K562 (cell line): Measurements from ENCODE around the gene PTPRG. TPM values are rescaled to one million over a fixed set of nuclear protein-coding genes. Genes with fewer than 3 reads are reported as not detected.

ENCODE experiments used
- ATAC-seq: fragments of 200-7000 bp; cut with Tn5 transposase; 3 replicates; pipeline ENCODE4 v1.9.1; 2020; ENCODE audit warnings: moderate library complexity
- BruUV-seq: library from RNA; stranded (reverse); fragments of 400-500 nt; replicated peaks from 2 replicates; lab custom pipeline; 2021; lab: Mats Ljungman, UMichigan
- CTCF ChIA-PET: fragments of 300-600 bp; formaldehyde crosslinking; extraction: SDS; loops from one replicate; lab custom pipeline; 2021; ENCODE audit warnings: low intra/inter-chr PET ratio; lab: Yijun Ruan, JAX
- POLR2A ChIA-PET: fragments of 300-600, 350-650 bp; sonication (Branson Sonifier 250); formaldehyde crosslinking; extraction: SDS; loops from one replicate; lab custom pipeline; 2021; ENCODE audit warnings: antibody characterized with exemption, inconsistent platforms; lab: Yijun Ruan, JAX
- DNase-seq, 4 experiments: peaks; one replicate each; pipeline versions ENCODE4 v3.0.0 to v3.0.0-alpha.2; 2011 to 2018; ENCODE audit warnings: low spot score in 3 of 4, mixed read lengths in 3 of 4; ENCODE audit errors: extremely low read depth in 1 of 4
- FAIRE-seq: peaks from 2 replicates; lab custom pipeline; 2011; peaks lifted over from hg19 to GRCh38; lab: Jason Lieb, UNC
- H2AFZ ChIP-seq: 2 replicates; pipeline ENCODE4 v1.6.0; 2011; ENCODE audit warnings: low read depth, low read length, control low read depth, inconsistent platforms
- H3K27ac ChIP-seq: fragments of 200-600 bp; 3 replicates; pipeline ENCODE4 v1.8.0; 2011; ENCODE audit warnings: low read depth, mild to moderate bottlenecking, control low read depth, inconsistent platforms, low read length, moderate library complexity, mixed read lengths; ENCODE audit errors: extremely low read depth
- H3K27me3 ChIP-seq, 2 experiments: fragments of 300-600 bp in 1 of 2; 2 replicates in 1 of 2; 3 replicates in 1 of 2; pipeline versions ENCODE4 v1.6.0 to v1.8.0; 2011; ENCODE audit warnings: inconsistent platforms in 2 of 2, low read length in 2 of 2, mild to moderate bottlenecking in 1 of 2, mixed read lengths in 1 of 2, moderate library complexity in 1 of 2; ENCODE audit not compliant: control insufficient read depth in 2 of 2, insufficient read depth in 2 of 2
- H3K36me3 ChIP-seq: fragments of 300-600 bp; 3 replicates; pipeline ENCODE4 v1.8.0; 2011; ENCODE audit warnings: mild to moderate bottlenecking, low read length, inconsistent platforms; ENCODE audit not compliant: control insufficient read depth, insufficient read depth
- H3K4me1 ChIP-seq, 2 experiments: fragments of 200-600 bp in 1 of 2; replicated peaks in 1 of 2; 2 replicates in 1 of 2; 3 replicates in 1 of 2; pipeline versions ENCODE4 v1.5.1 to v1.8.0; 2011; ENCODE audit warnings: inconsistent platforms in 2 of 2, low read length in 2 of 2, mild to moderate bottlenecking in 1 of 2, mixed read lengths in 1 of 2, moderate library complexity in 1 of 2; ENCODE audit not compliant: control insufficient read depth in 2 of 2, insufficient read depth in 2 of 2
- H3K4me2 ChIP-seq: 2 replicates; pipeline ENCODE4 v1.6.1; 2011; ENCODE audit warnings: low read length, control low read depth, inconsistent platforms, mixed read lengths; ENCODE audit not compliant: insufficient read depth
- H3K4me3 ChIP-seq: fragments of 200-600 bp; sonication (generic), shearing (Covaris generic); 2 replicates; pipeline ENCODE4 v1.5.1; 2016; ENCODE audit warnings: control low read depth, inconsistent platforms
- H3K79me2 ChIP-seq: fragments of 200-600 bp; 3 replicates; pipeline ENCODE4 v1.8.0; 2011; ENCODE audit warnings: low read length, inconsistent platforms; ENCODE audit not compliant: control insufficient read depth, insufficient read depth
- H3K9ac ChIP-seq, 2 experiments: 2 replicates each; pipeline versions ENCODE4 v1.6.0 to v1.6.1; 2011; ENCODE audit warnings: low read depth in 2 of 2, low read length in 2 of 2, control low read depth in 1 of 2, inconsistent platforms in 1 of 2, mild to moderate bottlenecking in 1 of 2, mixed read lengths in 1 of 2; ENCODE audit not compliant: insufficient read depth in 1 of 2
- H3K9me1 ChIP-seq: one replicate; pipeline ENCODE4 v1.6.0; 2011; ENCODE audit warnings: inconsistent platforms, mild to moderate bottlenecking, low read length, moderate library complexity; ENCODE audit not compliant: control insufficient read depth, insufficient read depth
- H3K9me3 ChIP-seq: replicated peaks from 2 replicates; pipeline ENCODE4 v1.5.1; 2011; ENCODE audit warnings: low read depth, low read length, inconsistent platforms; ENCODE audit not compliant: control insufficient read depth, insufficient read depth
- H4K20me1 ChIP-seq: replicated peaks from 2 replicates; pipeline ENCODE4 v1.6.1; 2011; ENCODE audit warnings: low read length, inconsistent platforms, mixed read lengths; ENCODE audit not compliant: control insufficient read depth, insufficient read depth
- E2F5 ChIP-seq: sonication (generic); formaldehyde crosslinking; IDR thresholded peaks from 2 replicates; pipeline ENCODE4 v1.8.0; 2022; ENCODE audit warnings: mild to moderate bottlenecking, missing genetic modification reagents
- HMG20B ChIP-seq: fragments of 250-450 bp; sonication (Bioruptor Pico); IDR thresholded peaks from 2 replicates; pipeline ENCODE4 v1.5.0; 2021; ENCODE audit warnings: mild to moderate bottlenecking
- KLF16 ChIP-seq: IDR thresholded peaks from 2 replicates; pipeline ENCODE4 v1.6.1; 2016; ENCODE audit warnings: antibody characterized with exemption
- L3MBTL2 ChIP-seq: fragments of 450-650 bp; IDR thresholded peaks from 2 replicates; pipeline ENCODE4 v1.6.1; 2016; ENCODE audit warnings: mild to moderate bottlenecking, moderate library complexity
- MLLT1 ChIP-seq, 2 experiments: fragments of 450-650 bp; IDR thresholded peaks; 2 replicates each; pipeline ENCODE4 v1.6.1; 2016
- MTA1 ChIP-seq: fragments of 450-650 bp; IDR thresholded peaks from 2 replicates; pipeline ENCODE4 v1.6.1; 2017; ENCODE audit warnings: borderline replicate concordance
- NR2C1 ChIP-seq, 2 experiments: fragments of 450-650 bp; IDR thresholded peaks; 2 replicates each; pipeline ENCODE4 v1.6.1; 2017; ENCODE audit warnings: mild to moderate bottlenecking in 2 of 2, antibody characterized with exemption in 1 of 2, inconsistent platforms in 1 of 2, missing compliant biosample characterization in 1 of 2, missing genetic modification characterization in 1 of 2
- PCBP2 ChIP-seq: fragments of 200-400 bp; formaldehyde crosslinking; IDR thresholded peaks from 2 replicates; pipeline ENCODE4 v1.6.1; 2018; ENCODE audit warnings: low read length, low read depth, mild to moderate bottlenecking, moderate library complexity; ENCODE audit not compliant: poor library complexity, severe bottlenecking
- PHB ChIP-seq: fragments of 250-450 bp; sonication (Bioruptor Pico); IDR thresholded peaks from 2 replicates; pipeline ENCODE4 v1.5.0; 2021
- RBBP5 ChIP-seq: fragments of 200-600 bp; sonication (generic); IDR thresholded peaks from 2 replicates; pipeline ENCODE4 v1.6.1; 2012; ENCODE audit warnings: borderline replicate concordance, mild to moderate bottlenecking, low read length, control low read depth, inconsistent platforms; ENCODE audit not compliant: insufficient read depth, poor library complexity, severe bottlenecking
- RCOR1 ChIP-seq, 2 experiments: IDR thresholded peaks; 2 replicates each; pipeline ENCODE4 v1.6.1; 2012; ENCODE audit warnings: low read depth in 2 of 2, low read length in 2 of 2, borderline replicate concordance in 1 of 2, improper control_type of control experiment in 1 of 2
- TEAD1 ChIP-seq, 2 experiments: fragments of 450-650 bp in 1 of 2; sonication (generic) in 1 of 2; formaldehyde crosslinking; IDR thresholded peaks; 2 replicates each; pipeline versions ENCODE4 v1.4.0 to v1.8.0; 2020 to 2022; ENCODE audit warnings: mild to moderate bottlenecking in 2 of 2, missing genetic modification reagents in 1 of 2
- TEAD2 ChIP-seq: fragments of 450-650 bp; IDR thresholded peaks from 2 replicates; pipeline ENCODE4 v1.6.1; 2016; ENCODE audit warnings: missing genetic modification characterization, control low read depth, missing compliant biosample characterization
- TGIF2 ChIP-seq: sonication (generic); formaldehyde crosslinking; IDR thresholded peaks from 2 replicates; pipeline ENCODE4 v1.8.1; 2022; ENCODE audit warnings: mild to moderate bottlenecking, missing genetic modification reagents, moderate library complexity
- ZBTB17 ChIP-seq: fragments of 450-650 bp; formaldehyde crosslinking; IDR thresholded peaks from 2 replicates; pipeline ENCODE4 v1.4.0; 2020; ENCODE audit warnings: mild to moderate bottlenecking
- ZNF121 ChIP-seq: sonication (generic); formaldehyde crosslinking; conservative IDR thresholded peaks from 2 replicates; pipeline ENCODE4 v1.8.0; 2022; ENCODE audit warnings: missing genetic modification reagents
- ZNF24 ChIP-seq: fragments of 450-650 bp; IDR thresholded peaks from 2 replicates; pipeline ENCODE4 v1.6.1; 2016
- ZNF347 ChIP-seq: fragments of 450-650 bp; formaldehyde crosslinking; IDR thresholded peaks from 2 replicates; pipeline ENCODE4 v1.4.0; 2020; ENCODE audit warnings: low read depth, mild to moderate bottlenecking, moderate library complexity
- ZNF589 ChIP-seq: fragments of 200-800 bp; sonication (Bioruptor generic); IDR thresholded peaks from 2 replicates; pipeline ENCODE4 v1.6.1; 2016; ENCODE audit warnings: low read depth, missing genetic modification characterization, missing compliant biosample characterization
- ZNF830 ChIP-seq: fragments of 250-450 bp; sonication (Bioruptor Pico); IDR thresholded peaks from 2 replicates; pipeline ENCODE4 v1.5.0; 2021; ENCODE audit warnings: mild to moderate bottlenecking
- WGBS: fragments of 100-300 bp; shearing (Covaris generic); methylation state at CpG from one replicate; pipeline ENCODE4 v1.1.6; 2016; ENCODE audit warnings: low coverage, mixed read lengths; ENCODE audit not compliant: insufficient coverage; ENCODE audit errors: missing lambda C conversion rate; 5-methylcytosine and 5-hydroxymethylcytosine counted together
- in situ Hi-C: fragments of 300-500 bp; cut with MboI; formaldehyde crosslinking; loops from 4 replicates; pipeline ENCODE4 v1.15.0; 2018; ENCODE audit warnings: inconsistent platforms, mixed read lengths
- intact Hi-C: fragments of 100-400 bp; cut with micrococcal nuclease; formaldehyde crosslinking; loops from 2 replicates; pipeline ENCODE4 v1.14.2; 2022
- polyA plus RNA-seq, 8 experiments: library from polyadenylated mRNA; depleted of rRNA in 4 of 8; stranded (reverse) in 5 of 8; unstranded in 3 of 8; fragments of >200 nt; fragmentation: Nextera tagmentation in 2 of 8; fragmentation: Illumina TruSeq in 1 of 8; extraction: Ambion mirVana in 2 of 8; extraction: Trizol in 1 of 8; gene quantifications; 2 replicates each; pipeline versions ENCODE4 v1.2.1 to v1.2.3, GENCODE V29; 2011 to 2014; ENCODE audit warnings: inconsistent platforms in 1 of 8, missing spikeins in 1 of 8
- total RNA-seq, 7 experiments: library from RNA; depleted of rRNA in 6 of 7; stranded (reverse); fragments of >200 nt in 6 of 7; fragmentation: Illumina TruSeq in 2 of 7; extraction: Trizol in 2 of 7; gene quantifications; 2 replicates each; pipeline versions ENCODE4 v1.2.1 to v1.2.3, GENCODE V29; 2011 to 2021; ENCODE audit warnings: low replicate concordance in 1 of 7
- TF ChIP-seq, protein P1 (sequence below): fragments of 450-650 bp; IDR thresholded peaks from 2 replicates; pipeline ENCODE4 v1.6.1; 2016; ENCODE audit warnings: mild to moderate bottlenecking

Gene PTPRG
- total and polyA plus RNA-seq, 9 of the 15 experiments (the other 6 are each of a cell fraction or from before 2014, with no cell fraction given): 0.16 TPM; not detected in 8

- H2AFZ ChIP-seq: no peak overlapping the region
- H3K4me3 ChIP-seq: no peak overlapping the region
- CTCF ChIA-PET: no interaction called here
Measured at GRCh38 chr3:61957259-61957658, 395.9 kb downstream of the PTPRG start.

DNA sequence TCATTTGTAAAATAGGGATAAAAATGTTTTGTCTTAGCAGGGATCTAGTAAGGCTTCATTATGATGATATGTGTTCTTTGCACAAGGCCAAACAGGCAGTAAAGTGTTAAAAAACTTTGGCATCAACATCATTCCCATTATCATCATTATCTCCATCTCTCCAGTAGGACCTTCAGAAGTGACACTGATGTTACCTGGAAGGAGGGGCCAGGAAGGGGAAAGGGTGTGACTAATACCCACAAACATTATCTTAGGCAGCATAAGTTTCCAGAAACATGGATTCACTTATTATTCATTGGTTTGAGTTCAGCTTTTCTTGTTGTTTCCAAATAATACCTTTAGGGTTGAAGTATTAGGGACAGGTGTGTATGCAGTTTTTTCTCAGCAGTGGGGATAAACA is 399.6 kb downstream of the PTPRG start:
- Histone ChIP-seq H3K9me1 (no peaks in the 10 kb centered on the region), H3K27ac (no peak overlapping the region), H3K4me2 (no peak overlapping the region), H3K4me3 (no peak overlapping the region), H3K9ac (no peak overlapping the region), H3K36me3 (no peaks in the 10 kb centered on the region), H4K20me1 (no peaks in the 10 kb centered on the region), H3K4me1 (no peaks in the 10 kb centered on the region), H3K79me2 (no peaks in the 10 kb centered on the region), H2AFZ (no peak overlapping the region), H3K9me3 (no peaks in the 10 kb centered on the region), H3K27me3 (no peaks in the 10 kb centered on the region)
- no peak for DNase-seq
- BruUV-seq: no TSS peak
- FAIRE-seq: no peak
- intact Hi-C loops: no loop called here
- CTCF ChIA-PET: no interaction called here
- in situ Hi-C loops: no loop called here
- ATAC-seq: no peak
- POLR2A ChIA-PET: no interaction called here
- TF ChIP-seq HMG20B (CRISPR knock-in tag): no peak
- TF ChIP-seq, protein P1, sequence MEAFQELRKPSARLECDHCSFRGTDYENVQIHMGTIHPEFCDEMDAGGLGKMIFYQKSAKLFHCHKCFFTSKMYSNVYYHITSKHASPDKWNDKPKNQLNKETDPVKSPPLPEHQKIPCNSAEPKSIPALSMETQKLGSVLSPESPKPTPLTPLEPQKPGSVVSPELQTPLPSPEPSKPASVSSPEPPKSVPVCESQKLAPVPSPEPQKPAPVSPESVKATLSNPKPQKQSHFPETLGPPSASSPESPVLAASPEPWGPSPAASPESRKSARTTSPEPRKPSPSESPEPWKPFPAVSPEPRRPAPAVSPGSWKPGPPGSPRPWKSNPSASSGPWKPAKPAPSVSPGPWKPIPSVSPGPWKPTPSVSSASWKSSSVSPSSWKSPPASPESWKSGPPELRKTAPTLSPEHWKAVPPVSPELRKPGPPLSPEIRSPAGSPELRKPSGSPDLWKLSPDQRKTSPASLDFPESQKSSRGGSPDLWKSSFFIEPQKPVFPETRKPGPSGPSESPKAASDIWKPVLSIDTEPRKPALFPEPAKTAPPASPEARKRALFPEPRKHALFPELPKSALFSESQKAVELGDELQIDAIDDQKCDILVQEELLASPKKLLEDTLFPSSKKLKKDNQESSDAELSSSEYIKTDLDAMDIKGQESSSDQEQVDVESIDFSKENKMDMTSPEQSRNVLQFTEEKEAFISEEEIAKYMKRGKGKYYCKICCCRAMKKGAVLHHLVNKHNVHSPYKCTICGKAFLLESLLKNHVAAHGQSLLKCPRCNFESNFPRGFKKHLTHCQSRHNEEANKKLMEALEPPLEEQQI: no peak
- no peak for TF ChIP-seq ZBTB17 (CRISPR knock-in tag)
- no peak for TF ChIP-seq E2F5 (CRISPR knock-in tag)
- no peak for TF ChIP-seq L3MBTL2
- no peak for TF ChIP-seq MLLT1 (IDR thresholded peaks at IDR 0.05)
- no peak for TF ChIP-seq ZNF24

More at GRCh38 chr3:61957259-61957658, 395.9 kb downstream of the PTPRG start:
- H3K4me2 ChIP-seq: no peak overlapping the region
- BruUV-seq: no TSS peak
- FAIRE-seq (no peak), DNase-seq (no peak), ATAC-seq (no peak)
- no peaks in the 10 kb centered on the region for H4K20me1 ChIP-seq
- in situ Hi-C loops (no loop called here), intact Hi-C loops (no loop called here)
- no peaks in the 10 kb centered on the region for H3K4me1 ChIP-seq
- no peaks in the 10 kb centered on the region for H3K9me3 ChIP-seq
- TF ChIP-seq NR2C1 (IDR thresholded peaks at IDR 0.05) (no peak), NR2C1 (tag; IDR thresholded peaks at IDR 0.05) (no peak), ZNF830 (no peak), TEAD1 (CRISPR knock-in tag; IDR thresholded peaks at IDR 0.05) (no peak), ZNF589 (CRISPR knock-in tag) (no peak), TEAD2 (tag) (no peak), MTA1 (no peak), ZNF121 (CRISPR knock-in tag) (no peak), PHB (CRISPR knock-in tag) (no peak), PCBP2 (no peak), ZNF347 (no peak), TGIF2 (CRISPR knock-in tag) (no peak), RBBP5 (no peak), KLF16 (no peak), RCOR1 (IDR thresholded peaks at IDR 0.05; ENCODE audit: borderline replicate concordance in 1 of 2, low read depth in 2 of 2, low read length in 2 of 2) (no peak)
- POLR2A ChIA-PET: no interaction called here
- 0% methylated on average over 2 of the region's 2 CpGs for WGBS
- H3K27ac ChIP-seq: no peak overlapping the region
- no peaks in the 10 kb centered on the region for H3K9me1 ChIP-seq
- no peaks in the 10 kb centered on the region for H3K27me3 ChIP-seq
- H3K9ac ChIP-seq: no peak overlapping the region
- H3K36me3 ChIP-seq: no peaks in the 10 kb centered on the region
- no peaks in the 10 kb centered on the region for H3K79me2 ChIP-seq
